Measurements from ENCODE around the gene GRAP2.

DNA sequence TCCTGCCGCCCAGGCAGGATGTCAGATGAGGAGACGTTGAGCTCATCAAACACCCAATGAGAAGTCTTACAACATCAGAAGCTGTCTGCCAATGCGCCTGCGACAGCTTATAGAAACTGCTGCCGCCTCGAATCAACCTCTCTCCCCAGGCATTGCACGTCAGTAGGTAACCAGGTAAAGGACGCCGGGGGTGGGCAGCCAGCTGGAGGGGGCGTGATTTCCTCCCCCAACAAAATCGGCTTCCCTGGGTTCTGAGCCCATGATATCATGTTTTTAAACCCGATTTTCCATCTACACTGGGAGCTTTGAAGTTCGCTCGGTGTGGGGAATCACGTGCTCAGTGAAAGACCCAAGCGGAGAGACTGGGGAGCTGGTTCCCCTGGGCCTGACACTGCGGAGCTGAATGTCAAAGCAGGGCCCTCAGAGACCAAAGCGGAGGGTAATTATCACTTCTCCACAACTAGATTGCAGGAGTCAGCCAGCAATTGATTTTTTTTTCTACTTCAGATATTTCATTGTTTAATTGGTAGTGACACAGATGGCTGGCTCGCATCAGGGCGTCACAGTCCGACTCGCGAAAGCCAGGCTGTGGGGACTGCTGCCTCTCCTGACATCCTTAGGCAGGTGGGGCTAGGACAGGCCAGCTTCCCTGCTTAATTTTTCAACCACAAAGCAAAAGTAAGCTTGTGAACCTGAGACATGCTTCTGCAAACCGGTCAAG lies 109.2 kb downstream of the GRAP2 start:
- TF ChIP-seq, protein P1, sequence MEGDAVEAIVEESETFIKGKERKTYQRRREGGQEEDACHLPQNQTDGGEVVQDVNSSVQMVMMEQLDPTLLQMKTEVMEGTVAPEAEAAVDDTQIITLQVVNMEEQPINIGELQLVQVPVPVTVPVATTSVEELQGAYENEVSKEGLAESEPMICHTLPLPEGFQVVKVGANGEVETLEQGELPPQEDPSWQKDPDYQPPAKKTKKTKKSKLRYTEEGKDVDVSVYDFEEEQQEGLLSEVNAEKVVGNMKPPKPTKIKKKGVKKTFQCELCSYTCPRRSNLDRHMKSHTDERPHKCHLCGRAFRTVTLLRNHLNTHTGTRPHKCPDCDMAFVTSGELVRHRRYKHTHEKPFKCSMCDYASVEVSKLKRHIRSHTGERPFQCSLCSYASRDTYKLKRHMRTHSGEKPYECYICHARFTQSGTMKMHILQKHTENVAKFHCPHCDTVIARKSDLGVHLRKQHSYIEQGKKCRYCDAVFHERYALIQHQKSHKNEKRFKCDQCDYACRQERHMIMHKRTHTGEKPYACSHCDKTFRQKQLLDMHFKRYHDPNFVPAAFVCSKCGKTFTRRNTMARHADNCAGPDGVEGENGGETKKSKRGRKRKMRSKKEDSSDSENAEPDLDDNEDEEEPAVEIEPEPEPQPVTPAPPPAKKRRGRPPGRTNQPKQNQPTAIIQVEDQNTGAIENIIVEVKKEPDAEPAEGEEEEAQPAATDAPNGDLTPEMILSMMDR (IDR thresholded peaks at IDR 0.05; ENCODE audit: insufficient read depth, low read length) = no peak
- TF ChIP-seq GABPA (IDR thresholded peaks at IDR 0.05; ENCODE audit: low read depth) (no peak), SPI1 (IDR thresholded peaks at IDR 0.05; ENCODE audit: borderline replicate concordance, low read depth) (no peak), POLR2AphosphoS5 (IDR thresholded peaks at IDR 0.05; ENCODE audit: low read depth) (no peak)
- TF ChIP-seq, protein P2, sequence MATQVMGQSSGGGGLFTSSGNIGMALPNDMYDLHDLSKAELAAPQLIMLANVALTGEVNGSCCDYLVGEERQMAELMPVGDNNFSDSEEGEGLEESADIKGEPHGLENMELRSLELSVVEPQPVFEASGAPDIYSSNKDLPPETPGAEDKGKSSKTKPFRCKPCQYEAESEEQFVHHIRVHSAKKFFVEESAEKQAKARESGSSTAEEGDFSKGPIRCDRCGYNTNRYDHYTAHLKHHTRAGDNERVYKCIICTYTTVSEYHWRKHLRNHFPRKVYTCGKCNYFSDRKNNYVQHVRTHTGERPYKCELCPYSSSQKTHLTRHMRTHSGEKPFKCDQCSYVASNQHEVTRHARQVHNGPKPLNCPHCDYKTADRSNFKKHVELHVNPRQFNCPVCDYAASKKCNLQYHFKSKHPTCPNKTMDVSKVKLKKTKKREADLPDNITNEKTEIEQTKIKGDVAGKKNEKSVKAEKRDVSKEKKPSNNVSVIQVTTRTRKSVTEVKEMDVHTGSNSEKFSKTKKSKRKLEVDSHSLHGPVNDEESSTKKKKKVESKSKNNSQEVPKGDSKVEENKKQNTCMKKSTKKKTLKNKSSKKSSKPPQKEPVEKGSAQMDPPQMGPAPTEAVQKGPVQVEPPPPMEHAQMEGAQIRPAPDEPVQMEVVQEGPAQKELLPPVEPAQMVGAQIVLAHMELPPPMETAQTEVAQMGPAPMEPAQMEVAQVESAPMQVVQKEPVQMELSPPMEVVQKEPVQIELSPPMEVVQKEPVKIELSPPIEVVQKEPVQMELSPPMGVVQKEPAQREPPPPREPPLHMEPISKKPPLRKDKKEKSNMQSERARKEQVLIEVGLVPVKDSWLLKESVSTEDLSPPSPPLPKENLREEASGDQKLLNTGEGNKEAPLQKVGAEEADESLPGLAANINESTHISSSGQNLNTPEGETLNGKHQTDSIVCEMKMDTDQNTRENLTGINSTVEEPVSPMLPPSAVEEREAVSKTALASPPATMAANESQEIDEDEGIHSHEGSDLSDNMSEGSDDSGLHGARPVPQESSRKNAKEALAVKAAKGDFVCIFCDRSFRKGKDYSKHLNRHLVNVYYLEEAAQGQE (IDR thresholded peaks at IDR 0.05; ENCODE audit: insufficient replicate concordance, low read depth) = no peak
